ENCODE measurements around the gene PLCB4. TPM values are rescaled to one million over a fixed set of nuclear protein-coding genes. Genes with fewer than 3 reads are reported as not detected.
A peak's percentile ranks its signal among the peaks of the same experiment; 100 is the strongest.

PLCB4 gene
- total and polyA plus RNA-seq, 3 donors from 2014 or later = 5.9 to 19.4 (median 15.5) TPM

- WGBS, 2 donors = 75 to 78% methylated on average over 3 of the region's 3 CpGs
- peaks cover 12% of the 10 kb centered on the region for H3K4me1 ChIP-seq
Observed at GRCh38 chr20:9348316-9348715, 279.4 kb downstream of the PLCB4 start.

GRCh38 chr20:9348747-9349146 lies 279.9 kb downstream of the PLCB4 start:
- intact Hi-C loops (cut with DNase I; ENCODE audit: low total_unique reads) = no loop called here
- 50 to 70% methylated on average over 2 of the region's 2 CpGs for WGBS, 2 donors
- H3K27ac ChIP-seq = no peak overlapping the region

More at GRCh38 chr20:9348316-9348715, 279.4 kb downstream of the PLCB4 start:
- TF ChIP-seq CTCF (IDR thresholded peaks at IDR 0.05) = no peak
- no peak for TF ChIP-seq POLR2A (IDR thresholded peaks at IDR 0.05)
- intact Hi-C loops (cut with DNase I; ENCODE audit: low total_unique reads) = no loop called here
- Histone ChIP-seq H3K27ac (no peak overlapping the region), H3K27me3 (no peaks in the 10 kb centered on the region), H3K9me3 (no peaks in the 10 kb centered on the region), H3K4me3 (no peak overlapping the region), H3K36me3 (ENCODE audit: low read depth, missing control alignments) (no peaks in the 10 kb centered on the region)
- no peak for DNase-seq

GRCh38 chr20:9349249-9349648 lies 280.4 kb downstream of the PLCB4 start:
- Histone ChIP-seq H3K4me1 (peaks cover 11% of the 10 kb centered on the region), H3K4me3 (no peak overlapping the region), H3K9me3 (no peaks in the 10 kb centered on the region), H3K27ac (no peak overlapping the region), H3K36me3 (ENCODE audit: low read depth, missing control alignments) (no peaks in the 10 kb centered on the region), H3K27me3 (no peaks in the 10 kb centered on the region)
- intact Hi-C loops (cut with DNase I; ENCODE audit: low total_unique reads) = no loop called here
- 87 to 94% methylated on average over 4 of the region's 4 CpGs for WGBS, 2 donors
- DNase-seq = no peak
- TF ChIP-seq CTCF (IDR thresholded peaks at IDR 0.05) (no peak), POLR2A (IDR thresholded peaks at IDR 0.05) (no peak)

More at GRCh38 chr20:9348747-9349146, 279.9 kb downstream of the PLCB4 start:
- H3K9me3 ChIP-seq = no peaks in the 10 kb centered on the region
- no peak for TF ChIP-seq POLR2A (IDR thresholded peaks at IDR 0.05)
- no peak for TF ChIP-seq CTCF (IDR thresholded peaks at IDR 0.05)
- peaks cover 12% of the 10 kb centered on the region for H3K4me1 ChIP-seq
- DNase-seq = no peak
- no peaks in the 10 kb centered on the region for H3K36me3 ChIP-seq (ENCODE audit: low read depth, missing control alignments)
- H3K4me3 ChIP-seq = no peak overlapping the region
- H3K27me3 ChIP-seq = no peaks in the 10 kb centered on the region

GRCh38 chr20:9352739-9353138 lies 283.9 kb downstream of the PLCB4 start:
- Histone ChIP-seq H3K9me3 (no peaks in the 10 kb centered on the region), H3K27ac (peak overlapping the region in 1 of 2 donors; percentile 3), H3K4me3 (no peak overlapping the region), H3K4me1 (no peaks in the 10 kb centered on the region), H3K27me3 (no peaks in the 10 kb centered on the region), H3K36me3 (ENCODE audit: low read depth, missing control alignments) (no peaks in the 10 kb centered on the region)
- TF ChIP-seq CTCF (IDR thresholded peaks at IDR 0.05) = no peak
- TF ChIP-seq POLR2A (IDR thresholded peaks at IDR 0.05) = no peak
- intact Hi-C loops (cut with DNase I; ENCODE audit: low total_unique reads) = no loop called here
- DNase-seq = no peak

- H3K36me3 ChIP-seq (ENCODE audit: low read depth, missing control alignments) = no peaks in the 10 kb centered on the region
- peak; percentile 43 for DNase-seq
- no peaks in the 10 kb centered on the region for H3K4me1 ChIP-seq
- H3K4me3 ChIP-seq = no peak overlapping the region
- TF ChIP-seq POLR2A (IDR thresholded peaks at IDR 0.05) (no peak), CTCF (IDR thresholded peaks at IDR 0.05) (no peak)
- intact Hi-C loops (cut with DNase I; ENCODE audit: low total_unique reads) = no loop called here
- no peaks in the 10 kb centered on the region for H3K27me3 ChIP-seq
- 77 to 86% methylated on average over 2 of the region's 2 CpGs for WGBS, 2 donors
- H3K27ac ChIP-seq = peak overlapping the region in 1 of 2 donors; percentile 45
- H3K9me3 ChIP-seq = no peaks in the 10 kb centered on the region
Observed at GRCh38 chr20:9353180-9353915, 284.5 kb downstream of the PLCB4 start.

Measured in testis (tissue), 3 donors.